ENCODE data around the gene PPAN. TPM values are rescaled to one million over a fixed set of nuclear protein-coding genes. Genes with fewer than 3 reads are reported as not detected.

The PPAN gene
- total RNA-seq, result 24.8 and 28.3 TPM in 2 replicates
- polyA plus RNA-seq (2012), result 33.1 TPM

GRCh38 chr19:10106100-10106936, at the start of gene PPAN:
TSS of gene PPAN (plus strand) at chr19:10106362. CDS start at chr19:10106395, 33 bp downstream.
- DNase-seq (ENCODE audit: low read depth), result peak; percentile 99

GRCh38 chr19:10061717-10062310, 44.3 kb upstream of the PPAN start:
- DNase-seq (ENCODE audit: low read depth), result no peak

- DNase-seq (ENCODE audit: low read depth), result no peak
Measured at GRCh38 chr19:10068205-10068604, 38.0 kb upstream of the PPAN start.

- DNase-seq (ENCODE audit: low read depth), result peak; percentile 35
Measured at GRCh38 chr19:10069046-10069445, 37.1 kb upstream of the PPAN start.

GRCh38 chr19:10070730-10071446, 35.3 kb upstream of the PPAN start:
- peak; percentile 55 for DNase-seq (ENCODE audit: low read depth)

GRCh38 chr19:10074153-10074552, 32.0 kb upstream of the PPAN start:
- peak; percentile 13 for DNase-seq (ENCODE audit: low read depth)

- no peak for DNase-seq (ENCODE audit: low read depth)
Measured at GRCh38 chr19:10076535-10076934, 29.6 kb upstream of the PPAN start.

- DNase-seq (ENCODE audit: low read depth), result no peak
Measured at GRCh38 chr19:10078329-10078728, 27.8 kb upstream of the PPAN start.

GRCh38 chr19:10079031-10079453, 27.1 kb upstream of the PPAN start:
- DNase-seq (ENCODE audit: low read depth), result no peak

- DNase-seq (ENCODE audit: low read depth), result no peak
Measured at GRCh38 chr19:10083911-10084310, 22.3 kb upstream of the PPAN start.

GRCh38 chr19:10084803-10085202, 21.4 kb upstream of the PPAN start:
- DNase-seq (ENCODE audit: low read depth), result no peak

- peak; percentile 62 for DNase-seq (ENCODE audit: low read depth)
Measured at GRCh38 chr19:10085641-10086590, 20.2 kb upstream of the PPAN start, which contains the start of gene SHFL. TSS of gene SHFL (plus strand) at chr19:10086317. CDS start at chr19:10086428, 111 bp downstream.

- no peak for DNase-seq (ENCODE audit: low read depth)
Measured at GRCh38 chr19:10086591-10087192, 19.5 kb upstream of the PPAN start.

- DNase-seq (ENCODE audit: low read depth), result no peak
Measured at GRCh38 chr19:10087296-10088061, 18.7 kb upstream of the PPAN start.

GRCh38 chr19:10088949-10089554, 17.1 kb upstream of the PPAN start:
- no peak for DNase-seq (ENCODE audit: low read depth)

GRCh38 chr19:10089801-10090375, 16.3 kb upstream of the PPAN start:
- no peak for DNase-seq (ENCODE audit: low read depth)

GRCh38 chr19:10091370-10091687, 14.8 kb upstream of the PPAN start:
- DNase-seq (ENCODE audit: low read depth), result no peak

- DNase-seq (ENCODE audit: low read depth), result no peak
Measured at GRCh38 chr19:10091895-10092641, 14.1 kb upstream of the PPAN start.
